ENCODE measurements around the gene C6orf62. TPM values are rescaled to one million over a fixed set of nuclear protein-coding genes. Genes with fewer than 3 reads are reported as not detected.
"Not testable (repeated sequence)": the region's sequence is repeated elsewhere in the genome, so short reads cannot be mapped to it uniquely, and the experiment has no call there.

C6orf62 gene
- polyA plus RNA-seq, 2 of the 4 experiments (the other 2 are of a cell fraction) = 66.3 to 73.4 TPM

GRCh38 chr6:24720131-24720603 lies 1.2 kb upstream of the C6orf62 start:
- Histone ChIP-seq H3K4me2 (peak overlapping the region; percentile 97), H3K4me1 (peaks cover 25% of the 10 kb centered on the region), H3K9me3 (no peaks in the 10 kb centered on the region), H3K27ac (peak overlapping the region; percentile 99), H3K4me3 (peak overlapping the region; percentile 99)
- under 1% methylated on average over 9 of the region's 39 CpGs for WGBS (ENCODE audit: missing lambda C conversion rate)
- DNase-seq (ENCODE audit: low read depth in 1 of 2, low spot score in 1 of 2) = peak; percentile 11 to 27
- peak; percentile 26; the same call in 1 of the 2 replicates for TF ChIP-seq FOSB (CRISPR knock-in tag; IDR thresholded peaks at IDR 0.05)
- TF ChIP-seq POLR2A (IDR thresholded peaks at IDR 0.05; ENCODE audit: low read length) = peak; percentile 19; the same call in 1 of the 2 replicates
- no peak for TF ChIP-seq NPAS2 (CRISPR knock-in tag; IDR thresholded peaks at IDR 0.05; ENCODE audit: borderline replicate concordance)
- no peak for FAIRE-seq
- ChIA-PET POLR2A (interaction anchor here (0.6 to 3.0 kb wide), 5 partner anchors 21 to 125 kb away, joined by 3 to 12 read pairs (median 4); no protein-coding TSS in a partner anchor), CTCF (no interaction called here)
- ATAC-seq = peak; percentile 45 to 53

GRCh38 chr6:24718449-24719124 lies 367 bp downstream of the C6orf62 start:
- Histone ChIP-seq H3K4me1 (peaks cover 25% of the 10 kb centered on the region), H3K4me2 (peak overlapping the region; percentile 97), H3K4me3 (peak overlapping the region; percentile 99), H3K27ac (peak overlapping the region; percentile 37 to 99; a peak in 4 of 6 replicates), H3K9me3 (no peaks in the 10 kb centered on the region)
- TF ChIP-seq BHLHE40 (IDR thresholded peaks at IDR 0.05; ENCODE audit: low read depth, low read length) (no peak), FOXS1 (CRISPR knock-in tag; IDR thresholded peaks at IDR 0.05) (no peak), RARB (CRISPR knock-in tag; IDR thresholded peaks at IDR 0.05) (no peak), NFE2L2 (conservative IDR thresholded peaks at IDR 0.05; ENCODE audit: low read length) (no peak), EHF (CRISPR knock-in tag; IDR thresholded peaks at IDR 0.05) (no peak), RNF2 (IDR thresholded peaks at IDR 0.05; ENCODE audit: borderline replicate concordance, low read depth) (no peak), FOSL2 (IDR thresholded peaks at IDR 0.05) (no peak), FOSL2 (CRISPR knock-in tag; IDR thresholded peaks at IDR 0.05) (no peak), RFX5 (IDR thresholded peaks at IDR 0.05) (no peak), CTCF (IDR thresholded peaks at IDR 0.05) (no peak), SREBF2 (IDR thresholded peaks at IDR 0.05) (no peak), CHD2 (IDR thresholded peaks at IDR 0.05; ENCODE audit: low read length, partially characterized antibody) (no peak), MAFK (IDR thresholded peaks at IDR 0.05; ENCODE audit: partially characterized antibody) (no peak), JUNB (IDR thresholded peaks at IDR 0.05) (no peak), ZFP36 (IDR thresholded peaks at IDR 0.05; ENCODE audit: borderline replicate concordance, partially characterized antibody) (no peak), RAD21 (conservative IDR thresholded peaks at IDR 0.05 in 1 of 2, IDR thresholded peaks at IDR 0.05 in 1 of 2) (no peak), USF2 (IDR thresholded peaks at IDR 0.05) (no peak), TP53 (CRISPR knock-in tag; IDR thresholded peaks at IDR 0.05) (no peak), CBX8 (IDR thresholded peaks at IDR 0.05) (no peak)
- ATAC-seq = no peak
- 8% methylated on average over 8 of the region's 8 CpGs for WGBS (ENCODE audit: missing lambda C conversion rate)
- FAIRE-seq = no peak
- DNase-seq (ENCODE audit: low read depth in 1 of 2, low spot score in 1 of 2) = no peak
- CTCF ChIA-PET = interaction anchor here (1.2 to 1.5 kb wide), 2 partner anchors 48 kb away, joined by 5 read pairs; no protein-coding TSS in a partner anchor
- POLR2A ChIA-PET = interaction anchor here (1.0 to 3.0 kb wide), 2 partner anchors 22 to 25 kb away, joined by 3 to 12 read pairs; no protein-coding TSS in a partner anchor

GRCh38 chr6:24716602-24717148 lies 2.3 kb downstream of the C6orf62 start:
- FAIRE-seq; CTCF ChIA-PET; DNase-seq (ENCODE audit: low read depth in 1 of 2, low spot score in 1 of 2); ATAC-seq; H3K27ac ChIP-seq; H3K9me3 ChIP-seq: not testable (repeated sequence)
- H3K4me1 ChIP-seq = peaks cover 20% of the 10 kb centered on the region; the same call in 2 of the 3 replicates
- 94% methylated on average over 7 of the region's 7 CpGs for WGBS (ENCODE audit: missing lambda C conversion rate)
- POLR2A ChIA-PET = interaction anchor here (0.7 kb wide), 1 partner anchor 32 kb away, joined by 5 read pairs; no protein-coding TSS in a partner anchor
- peak overlapping the region; percentile 97 for H3K4me2 ChIP-seq
- H3K4me3 ChIP-seq = peak overlapping the region; percentile 99; the same call in 1 of the 3 replicates

All from A549 (cell line).